GM12892 (cell line): Measurements from ENCODE around the gene PRPSAP2.
"Not testable (repeated sequence)": the region's sequence is repeated elsewhere in the genome, so short reads cannot be mapped to it uniquely, and the experiment has no call there.

Experiments
- POLR2A ChIP-seq: IDR thresholded peaks from 2 replicates; pipeline ENCODE4 v1.6.1; 2011; ENCODE audit warnings: low read depth, low read length, control low read depth
- POLR2AphosphoS5 ChIP-seq: IDR thresholded peaks from 2 replicates; pipeline ENCODE4 v1.6.1; 2011; ENCODE audit warnings: low read depth, low read length, control low read depth
- TAF1 ChIP-seq: IDR thresholded peaks from 2 replicates; pipeline ENCODE4 v1.6.1; 2011; ENCODE audit warnings: low read depth, mild to moderate bottlenecking, control low read depth, low read length, borderline replicate concordance

GRCh38 chr17:18827613-18828012 lies 30.3 kb upstream of the PRPSAP2 start:
- TF ChIP-seq TAF1, POLR2A, POLR2AphosphoS5: not testable (repeated sequence)
